Fibroblast of skin of right biceps (primary cell): ENCODE measurements around the gene OR10G4.
"Not testable (repeated sequence)": the region's sequence is repeated elsewhere in the genome, so short reads cannot be mapped to it uniquely, and the experiment has no call there.

Source experiments
- DNase-seq: peaks from one replicate; pipeline ENCODE4 v3.0.0-alpha.2; 2013

OR10G4 gene, protein sequence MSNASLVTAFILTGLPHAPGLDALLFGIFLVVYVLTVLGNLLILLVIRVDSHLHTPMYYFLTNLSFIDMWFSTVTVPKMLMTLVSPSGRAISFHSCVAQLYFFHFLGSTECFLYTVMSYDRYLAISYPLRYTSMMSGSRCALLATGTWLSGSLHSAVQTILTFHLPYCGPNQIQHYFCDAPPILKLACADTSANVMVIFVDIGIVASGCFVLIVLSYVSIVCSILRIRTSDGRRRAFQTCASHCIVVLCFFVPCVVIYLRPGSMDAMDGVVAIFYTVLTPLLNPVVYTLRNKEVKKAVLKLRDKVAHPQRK

DNA sequence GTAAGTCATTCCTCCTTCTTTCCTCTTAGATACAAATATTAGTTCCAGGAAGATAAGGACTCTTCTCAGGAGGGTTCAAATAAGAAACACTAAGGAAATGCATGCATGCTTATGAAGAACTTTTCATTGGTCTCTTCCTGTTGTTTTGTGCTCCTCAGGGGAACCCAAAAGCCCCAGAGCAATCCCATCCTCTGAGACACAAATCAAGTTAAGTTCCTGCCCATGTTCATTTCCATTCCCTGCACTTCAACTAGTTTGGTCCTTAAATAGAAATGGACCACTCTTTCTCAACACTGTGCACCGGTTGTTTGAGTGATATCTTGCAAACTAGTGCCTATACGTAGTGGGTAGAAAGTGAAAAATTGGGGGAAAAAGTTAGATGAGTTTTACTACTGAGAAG is at the start of gene OR10G4:
TSS of gene OR10G4 (plus strand) at position 301 of the 400 bp plus-strand sequence. CDS start 2,578 bp downstream, outside the sequence.
- no peak for DNase-seq

DNA sequence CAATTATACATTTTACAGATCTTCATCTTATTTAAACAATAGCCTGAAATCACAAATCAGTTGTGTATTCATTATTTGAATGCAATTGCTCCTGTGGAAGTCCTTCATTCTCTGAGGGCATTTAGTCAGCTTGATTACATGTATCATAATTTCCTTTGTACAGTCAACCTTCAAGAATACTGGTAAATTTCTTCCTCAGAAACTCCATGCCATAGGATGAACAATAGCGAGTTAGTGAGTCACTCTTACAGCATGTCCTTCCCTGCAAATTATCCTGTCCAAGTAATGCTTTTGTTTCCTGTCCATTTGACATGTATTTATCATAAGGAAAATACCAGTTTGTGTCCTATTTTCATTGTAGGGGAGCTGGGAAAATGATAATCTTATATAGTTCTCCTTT is 39.0 kb upstream of the OR10G4 start:
- peak; percentile 76 for DNase-seq

DNA sequence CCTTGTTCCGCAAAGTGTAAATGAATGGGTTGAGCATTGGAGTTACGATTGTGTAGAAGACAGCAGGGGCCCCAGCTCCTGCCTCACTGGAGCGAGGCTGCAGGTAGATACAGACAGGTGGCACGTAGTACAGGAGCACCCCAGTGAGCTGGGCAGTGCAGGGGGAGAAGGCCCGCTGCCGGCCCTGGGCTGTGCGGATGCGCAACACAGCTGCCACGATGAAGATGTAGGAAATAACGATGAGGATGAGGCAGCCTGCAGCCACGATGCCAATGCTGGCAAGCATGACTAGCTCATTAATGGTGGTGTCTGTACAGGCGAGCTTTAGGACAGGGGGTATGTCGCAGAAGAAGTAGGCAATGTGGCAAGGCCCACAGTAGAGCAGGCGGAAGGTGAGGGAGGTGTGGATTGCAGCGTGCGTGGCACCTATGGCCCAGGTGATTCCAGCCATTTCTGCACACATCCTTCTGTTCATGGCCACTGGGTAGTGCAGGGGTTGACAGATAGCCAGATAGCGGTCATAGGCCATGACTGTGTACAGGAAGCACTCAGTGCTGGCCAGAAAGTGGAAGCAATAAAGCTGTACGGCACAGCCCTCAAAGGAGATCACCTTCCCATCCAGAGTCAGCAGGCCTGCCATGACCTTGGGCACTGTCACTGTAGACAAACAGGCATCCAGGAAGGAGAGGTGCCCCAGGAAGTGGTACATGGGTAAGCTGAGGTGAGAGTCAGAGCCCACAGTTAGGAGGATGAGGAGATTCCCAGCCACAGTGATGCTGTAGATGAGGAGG is 35.8 kb upstream of the OR10G4 start:
- no peak for DNase-seq

DNA sequence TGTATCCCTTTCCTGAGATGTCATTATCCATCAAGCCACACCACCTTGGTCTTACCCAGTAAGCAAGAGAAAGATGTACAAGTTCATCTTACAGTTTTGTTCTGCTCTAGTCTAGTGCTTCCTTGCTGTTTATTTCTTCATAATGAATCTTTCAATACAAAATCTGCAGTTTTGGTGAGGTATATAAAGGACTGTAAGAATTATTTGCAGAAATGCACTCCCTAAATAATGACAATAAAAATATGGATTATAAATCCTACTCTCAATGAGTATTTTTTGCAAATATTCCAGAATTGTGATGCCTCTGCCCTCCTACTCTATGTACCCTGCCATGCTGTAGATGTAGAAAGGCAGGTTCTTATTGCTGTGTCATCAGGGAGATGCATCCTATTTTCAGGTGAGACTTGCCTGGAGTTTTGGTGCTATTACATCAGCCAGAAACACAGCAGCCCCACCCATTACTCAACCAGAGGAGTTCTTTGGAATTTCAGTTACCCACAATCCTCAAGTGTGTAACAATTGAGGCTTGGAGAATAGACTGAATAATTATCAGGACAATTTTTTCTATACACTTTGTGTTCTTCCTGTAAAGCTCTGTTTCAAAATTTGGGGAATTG is 35.0 kb upstream of the OR10G4 start, which contains the start of gene OR10S1:
TSS of gene OR10S1 (minus strand) at position 51 of the 617 bp plus-strand sequence. CDS start 117 bp downstream, outside the sequence.
- no peak for DNase-seq

- DNase-seq = no peak
These were observed 33.5 kb upstream of the OR10G4 start for GRCh38 chr11:123979311-123979710.

DNA sequence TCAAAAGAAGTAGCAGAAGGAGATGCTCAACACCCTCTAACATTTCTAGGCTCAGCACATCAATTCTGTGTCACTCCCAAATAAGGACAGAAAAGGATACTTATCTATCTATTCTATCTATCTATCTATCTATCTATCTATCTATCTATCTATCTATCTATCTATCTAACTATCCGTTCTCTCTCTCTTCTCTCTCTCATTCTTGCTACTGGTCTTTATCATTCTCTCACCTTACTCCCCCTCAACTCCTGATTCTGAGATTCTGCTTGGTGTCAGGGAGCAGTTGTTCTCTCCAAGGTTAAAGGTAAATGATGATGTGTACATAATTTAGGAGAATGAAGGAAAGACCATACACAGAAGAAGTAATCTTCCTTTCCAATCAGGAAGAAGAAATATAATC is 17.7 kb upstream of the OR10G4 start, which contains the start of gene OR10G6:
TSS of gene OR10G6 (minus strand) at position 43 of the 400 bp plus-strand sequence. CDS start at position 43, 0 bp downstream.
- DNase-seq = no peak

DNA sequence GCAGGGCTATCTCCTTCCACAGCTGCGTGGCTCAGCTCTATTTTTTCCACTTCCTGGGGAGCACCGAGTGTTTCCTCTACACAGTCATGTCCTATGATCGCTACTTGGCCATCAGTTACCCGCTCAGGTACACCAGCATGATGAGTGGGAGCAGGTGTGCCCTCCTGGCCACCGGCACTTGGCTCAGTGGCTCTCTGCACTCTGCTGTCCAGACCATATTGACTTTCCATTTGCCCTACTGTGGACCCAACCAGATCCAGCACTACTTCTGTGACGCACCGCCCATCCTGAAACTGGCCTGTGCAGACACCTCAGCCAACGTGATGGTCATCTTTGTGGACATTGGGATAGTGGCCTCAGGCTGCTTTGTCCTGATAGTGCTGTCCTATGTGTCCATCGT is 3.0 kb downstream of the OR10G4 start:
- not testable (repeated sequence) for DNase-seq

GRCh38 chr11:124026498-124026897 is 13.7 kb downstream of the OR10G4 start, which contains the start of gene OR10G8:
TSS of gene OR10G8 (plus strand) at chr11:124026798. CDS start at chr11:124029623, 2,825 bp downstream.
- DNase-seq = no peak

GRCh38 chr11:124036666-124037065 is 23.9 kb downstream of the OR10G4 start:
- DNase-seq = no peak

GRCh38 chr11:124039557-124039956 is 26.8 kb downstream of the OR10G4 start:
- DNase-seq = no peak

- DNase-seq = no peak
These were observed 28.5 kb downstream of the OR10G4 start, which contains the start of gene OR10G7 for GRCh38 chr11:124041254-124041653. TSS of gene OR10G7 (minus strand) at chr11:124041325. CDS start at chr11:124039001, 2,324 bp downstream.

- DNase-seq = no peak
These were observed 30.6 kb downstream of the OR10G4 start for GRCh38 chr11:124043420-124043819.

DNA sequence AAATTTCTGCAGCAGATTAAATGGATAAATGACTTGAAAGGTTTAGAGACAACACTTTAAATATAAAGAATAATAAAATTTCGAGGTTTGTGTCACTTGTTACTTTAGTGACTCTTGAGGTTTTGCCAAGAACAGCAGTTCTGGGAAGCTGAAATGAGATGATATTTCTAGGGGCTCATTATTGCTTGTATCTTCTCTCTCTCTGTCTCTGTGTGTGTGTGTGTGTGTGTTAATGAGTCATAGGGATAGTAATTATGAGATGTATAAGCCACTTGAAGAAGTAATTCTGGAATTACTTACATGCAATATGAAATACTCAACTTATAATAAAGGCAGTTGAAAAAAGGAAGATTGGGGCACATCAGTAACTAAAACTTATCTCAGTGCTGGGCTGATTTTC is 38.0 kb downstream of the OR10G4 start:
- DNase-seq = no peak

DNA sequence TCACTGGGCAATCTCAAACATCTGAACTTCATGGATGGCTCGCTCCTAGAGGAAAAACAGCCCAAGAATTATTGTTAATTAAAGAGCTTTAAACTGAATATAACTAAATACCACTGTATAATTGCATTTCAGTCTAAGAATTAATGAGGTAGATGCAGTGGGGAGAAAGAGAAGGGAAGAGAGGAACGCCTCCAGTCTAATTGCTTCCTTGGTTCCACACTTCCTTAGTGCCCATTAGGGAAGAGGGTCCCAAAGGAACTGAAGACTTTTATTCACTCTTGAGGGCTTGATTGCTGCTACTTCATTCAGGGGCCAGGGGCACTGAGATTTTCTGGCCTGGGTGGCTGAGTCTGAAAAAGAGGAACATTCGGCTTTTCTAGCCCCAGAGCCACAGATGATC is 40.2 kb downstream of the OR10G4 start:
- DNase-seq = no peak
